Tibial nerve (tissue), 4 donors: ENCODE data around the gene RASL10A.

ENCODE experiments used
- CTCF ChIP-seq, 5 experiments: fragments of 200-600 bp in 3 of 5; fragments of 450-650 bp in 2 of 5; sonication (generic) in 3 of 5; IDR thresholded peaks; one replicate each; pipeline ENCODE4 v1.5.1; 2016 to 2019; ENCODE audit warnings: antibody characterized with exemption in 5 of 5, mild to moderate bottlenecking in 3 of 5, moderate library complexity in 2 of 5
- EP300 ChIP-seq, 2 donors: sonication (generic); formaldehyde crosslinking; IDR thresholded peaks; one replicate each; pipeline ENCODE4 v1.6.1; 2017; ENCODE audit warnings: antibody characterized with exemption in 2 of 2, mild to moderate bottlenecking in 1 of 2
- POLR2A ChIP-seq, 2 donors: fragments of 450-650 bp; IDR thresholded peaks; one replicate each; pipeline ENCODE4 v1.6.1; 2017; ENCODE audit warnings: antibody characterized with exemption in 2 of 2, mild to moderate bottlenecking in 2 of 2, moderate library complexity in 2 of 2

- no peak for TF ChIP-seq CTCF (IDR thresholded peaks at IDR 0.05)
- no peak for TF ChIP-seq POLR2A (IDR thresholded peaks at IDR 0.05)
- no peak for TF ChIP-seq EP300 (IDR thresholded peaks at IDR 0.05)
These were observed 45.6 kb downstream of the RASL10A start for GRCh38 chr22:29269731-29270474.
